ENCODE data around the gene PLA2G4A. TPM values are rescaled to one million over a fixed set of nuclear protein-coding genes. Genes with fewer than 3 reads are reported as not detected.
"Not testable (repeated sequence)": the region's sequence is repeated elsewhere in the genome, so short reads cannot be mapped to it uniquely, and the experiment has no call there.

The PLA2G4A gene
- total RNA-seq, 1 experiment from 2014 or later, result 10.2 TPM

DNA sequence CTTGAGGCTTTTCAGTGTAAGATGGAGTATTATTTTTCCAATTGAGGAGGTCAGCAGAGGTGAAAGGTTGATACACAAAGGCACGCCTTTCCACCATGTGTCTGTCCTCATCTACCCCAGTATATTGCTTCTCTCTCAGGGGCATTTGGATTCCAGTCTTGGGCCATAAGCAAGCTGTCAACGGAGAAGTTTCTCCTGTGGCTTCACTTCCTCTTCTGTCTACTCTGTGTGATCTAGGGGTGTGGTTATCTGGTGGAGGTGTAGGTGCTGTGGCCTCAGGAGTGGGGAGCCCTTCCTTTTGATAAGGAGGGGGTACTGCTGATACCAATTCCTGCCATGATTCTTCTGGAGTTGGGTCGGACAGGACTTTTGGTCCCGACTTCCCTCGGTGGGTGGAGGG, 92.6 kb downstream of the PLA2G4A start:
- not testable (repeated sequence) for DNase-seq (ENCODE audit: low read depth)

DNA sequence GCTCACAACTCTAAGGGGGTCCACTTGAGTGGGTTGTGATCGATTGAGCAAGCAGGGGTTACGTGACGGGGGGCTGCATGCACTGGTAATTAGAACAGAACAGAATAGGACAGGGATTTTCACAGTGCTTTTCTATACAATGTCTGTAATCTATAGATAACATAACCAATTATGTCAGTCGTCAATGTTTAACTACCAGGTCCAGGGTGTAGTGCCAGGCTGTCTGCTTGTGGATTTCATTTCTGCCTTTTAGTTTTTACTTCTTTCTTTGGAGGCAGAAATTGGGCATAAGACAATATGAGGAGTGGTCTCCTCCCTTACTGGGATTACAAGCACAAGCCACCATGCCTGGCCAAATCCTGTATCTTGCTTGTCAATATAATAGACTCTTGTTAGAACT, 94.1 kb downstream of the PLA2G4A start:
- DNase-seq (ENCODE audit: low read depth), result not testable (repeated sequence)

GRCh38 chr1:186923486-186923885, 94.7 kb downstream of the PLA2G4A start:
- DNase-seq (ENCODE audit: low read depth), result no peak

DNA sequence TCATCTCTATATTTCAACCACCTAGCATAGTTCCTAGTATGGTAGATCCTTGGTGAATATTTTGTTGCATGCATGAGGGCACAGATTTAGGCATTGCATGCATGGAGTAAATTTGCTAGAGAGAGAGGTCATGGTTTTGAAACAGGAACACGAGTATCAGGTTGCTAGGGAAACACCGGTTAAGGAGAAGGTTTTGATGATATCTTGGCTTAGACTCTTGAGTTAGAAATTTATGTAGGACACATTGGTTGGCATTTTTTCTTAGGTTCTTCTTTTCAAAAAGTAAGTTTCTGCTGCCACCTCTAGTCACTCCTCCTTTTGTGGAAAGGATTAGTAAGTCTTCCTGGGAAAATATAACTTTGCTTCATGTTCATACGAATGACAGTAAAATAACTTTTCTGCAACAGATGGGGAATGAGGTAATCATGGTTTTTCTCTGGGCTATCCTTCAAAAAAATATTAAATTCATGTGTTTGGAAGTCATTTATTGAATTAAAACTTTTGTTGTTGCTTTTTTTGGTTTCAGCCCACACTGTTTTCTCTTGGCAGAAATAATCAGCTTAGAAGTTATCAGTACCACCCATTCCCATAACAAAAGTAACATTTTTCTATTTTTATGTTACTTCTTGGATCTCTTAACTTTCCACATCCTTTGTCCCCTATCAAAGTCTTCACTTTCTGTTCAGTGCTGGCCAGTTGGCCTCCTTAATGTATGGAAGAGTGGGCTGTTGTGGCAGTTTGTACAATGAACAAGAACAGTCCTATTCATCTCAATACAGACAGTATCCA, 97.3 kb downstream of the PLA2G4A start:
- DNase-seq (ENCODE audit: low read depth), result peak; percentile 61

DNA sequence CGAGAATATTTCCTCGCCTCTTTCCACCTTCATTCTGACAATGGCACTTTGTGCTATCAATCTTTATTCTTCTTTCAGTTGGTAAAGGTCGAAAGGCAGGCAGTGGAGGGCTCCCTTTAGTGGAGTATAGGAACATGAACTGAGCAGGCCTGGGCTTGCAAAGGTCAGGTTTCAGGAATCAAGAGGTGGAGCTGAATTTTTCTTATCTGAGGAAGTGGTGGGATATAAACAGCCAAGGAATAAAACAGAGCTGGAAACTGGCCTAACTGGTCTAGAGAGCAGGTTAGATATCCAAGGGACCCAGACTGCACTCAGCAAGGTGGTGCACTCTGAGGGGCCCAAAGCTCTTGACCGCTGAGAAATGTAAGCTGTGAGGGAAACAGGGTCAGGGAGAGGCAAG, 99.1 kb downstream of the PLA2G4A start:
- no peak for DNase-seq (ENCODE audit: low read depth)

DNA sequence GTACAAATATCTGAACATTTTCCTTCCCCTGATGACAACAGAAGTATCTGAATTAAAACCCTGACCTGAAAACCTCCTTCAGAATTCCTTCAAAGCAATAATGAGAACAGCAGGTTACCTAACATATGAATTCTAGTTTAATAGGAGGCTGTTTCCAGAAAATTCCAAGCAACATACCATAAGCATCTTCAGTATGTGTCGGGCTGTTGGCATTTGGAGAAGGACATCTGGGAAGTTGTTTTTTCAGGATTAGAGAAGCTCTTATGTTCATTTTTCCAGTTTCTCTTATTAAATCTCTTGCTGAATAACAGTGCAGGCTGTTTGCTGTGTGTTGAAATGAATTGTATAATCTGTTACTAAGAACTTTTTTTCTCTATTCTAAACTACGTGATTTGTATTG, 101.5 kb downstream of the PLA2G4A start:
- DNase-seq (ENCODE audit: low read depth), result no peak

GRCh38 chr1:186937016-186937670, 108.4 kb downstream of the PLA2G4A start:
- no peak for DNase-seq (ENCODE audit: low read depth)

DNA sequence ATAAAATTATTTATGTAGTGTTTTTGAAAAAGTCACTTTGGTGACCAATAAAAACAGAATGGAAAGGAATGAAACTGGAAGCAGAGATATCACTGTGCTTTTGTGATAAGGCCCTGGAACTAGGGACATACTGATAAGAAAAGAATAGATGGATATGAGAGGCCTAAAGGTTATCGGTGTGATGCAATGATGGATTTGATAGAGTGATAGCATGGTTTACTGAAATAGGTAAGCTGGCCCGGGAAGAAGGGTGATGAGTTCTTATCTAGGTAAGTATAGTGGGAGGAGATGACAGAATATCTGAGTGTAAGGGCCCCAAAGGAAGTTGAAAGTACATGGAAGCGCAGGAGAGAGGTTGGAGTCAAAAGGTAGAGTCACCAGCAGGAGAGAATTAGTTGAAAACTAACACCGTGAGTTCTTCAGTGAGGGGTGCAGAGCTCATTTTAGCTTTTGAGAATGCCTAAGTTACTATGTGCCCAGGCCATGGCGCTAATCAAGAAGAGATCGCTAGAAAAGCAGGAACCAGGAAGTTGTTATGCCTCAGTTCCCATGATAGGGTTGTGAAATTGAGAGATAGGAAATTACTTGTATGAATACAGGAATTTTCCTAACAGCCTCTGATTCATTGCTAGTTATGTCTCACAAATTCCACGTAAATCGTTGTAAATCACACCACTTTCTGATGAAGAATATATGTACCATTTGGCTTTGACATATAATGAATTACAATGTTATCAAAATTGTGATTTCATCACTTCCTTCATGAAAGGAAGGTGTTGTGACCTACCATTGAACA, 115.3 kb downstream of the PLA2G4A start:
- no peak for DNase-seq (ENCODE audit: low read depth)

GRCh38 chr1:186945146-186945545, 116.4 kb downstream of the PLA2G4A start:
- DNase-seq (ENCODE audit: low read depth), result no peak

DNA sequence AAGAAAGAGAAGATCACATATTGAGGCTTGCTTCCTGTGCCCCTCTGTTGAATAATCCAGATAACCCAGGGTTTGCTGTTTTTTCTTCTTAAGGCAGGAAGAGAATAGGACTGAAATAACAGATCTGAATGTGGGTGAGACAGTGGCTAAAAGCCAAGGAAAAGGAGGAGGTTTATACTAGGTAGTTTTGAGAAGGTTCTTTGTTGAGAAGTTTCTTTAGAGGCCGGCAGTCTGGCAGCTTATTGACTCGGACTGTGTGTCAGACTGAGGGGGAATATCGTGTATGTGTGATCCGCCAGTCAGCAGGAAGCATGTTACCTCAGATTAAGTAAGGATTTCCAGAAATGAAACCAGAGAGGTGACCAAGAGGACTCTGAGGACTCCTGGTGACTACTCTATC, 119.8 kb downstream of the PLA2G4A start:
- DNase-seq (ENCODE audit: low read depth), result peak; percentile 40

GRCh38 chr1:186949173-186949572, 120.4 kb downstream of the PLA2G4A start:
- no peak for DNase-seq (ENCODE audit: low read depth)

DNA sequence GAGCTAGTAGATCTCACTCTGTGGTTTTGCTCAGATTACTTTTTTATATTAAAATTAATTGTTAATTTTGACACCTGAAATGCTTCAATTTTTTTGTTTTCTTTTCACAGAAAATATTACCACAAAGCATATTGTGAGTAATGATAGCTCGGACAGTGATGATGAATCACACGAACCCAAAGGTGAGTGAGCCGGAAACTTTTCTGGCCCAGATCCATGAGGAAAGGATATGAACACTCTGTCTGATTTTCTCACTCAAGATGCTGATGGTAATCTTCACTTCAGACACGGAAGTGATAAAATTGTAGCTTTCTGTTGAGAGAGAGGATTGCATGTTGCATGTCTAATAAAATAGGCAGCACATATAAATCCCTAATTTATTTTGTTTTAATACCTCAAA, 121.8 kb downstream of the PLA2G4A start:
- peak; percentile 85 for DNase-seq (ENCODE audit: low read depth)

GRCh38 chr1:186953876-186954275, 125.1 kb downstream of the PLA2G4A start:
- DNase-seq (ENCODE audit: low read depth), result no peak

DNA sequence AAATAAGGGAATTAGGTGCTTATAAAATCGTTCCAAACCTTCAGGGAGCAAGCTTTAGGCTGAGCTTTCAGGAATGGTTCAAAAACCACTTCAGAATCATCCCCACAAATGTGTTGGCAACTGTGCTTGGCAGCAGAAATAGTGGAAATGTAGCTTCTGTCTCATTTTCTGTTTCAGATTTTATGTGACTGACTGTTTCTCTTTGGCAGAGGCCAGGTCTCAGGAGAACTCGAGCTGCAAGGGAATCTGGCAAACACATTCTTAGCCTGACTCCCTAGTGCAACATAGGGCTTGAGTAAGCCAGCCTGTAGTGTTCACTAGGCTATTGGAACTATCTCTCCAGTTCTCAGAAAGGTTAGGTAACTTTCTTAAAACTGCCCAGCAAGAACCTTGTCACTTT, 128.6 kb downstream of the PLA2G4A start:
- no peak for DNase-seq (ENCODE audit: low read depth)

DNA sequence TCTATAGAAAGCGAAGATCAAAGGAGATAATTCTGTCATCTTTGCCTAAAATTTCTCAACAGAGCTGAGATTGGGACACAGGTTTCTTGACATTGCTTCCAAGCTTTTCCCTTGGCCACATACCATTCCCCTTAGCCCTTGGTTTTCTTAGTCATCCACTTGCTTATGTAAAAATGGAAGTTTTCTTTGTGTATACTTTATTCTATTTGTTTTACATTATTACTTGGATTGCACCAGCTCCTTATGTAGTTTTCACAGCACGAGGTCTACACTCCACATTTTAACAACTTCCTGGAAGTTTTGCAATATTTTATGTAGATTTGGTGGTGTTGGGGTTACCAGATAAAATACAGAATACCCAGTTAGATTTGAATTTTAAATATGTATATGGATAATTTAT, 129.8 kb downstream of the PLA2G4A start:
- DNase-seq (ENCODE audit: low read depth), result peak; percentile 34

GRCh38 chr1:186960861-186961260, 132.1 kb downstream of the PLA2G4A start:
- DNase-seq (ENCODE audit: low read depth), result no peak

GRCh38 chr1:186965847-186966246, 137.1 kb downstream of the PLA2G4A start:
- DNase-seq (ENCODE audit: low read depth), result no peak

DNA sequence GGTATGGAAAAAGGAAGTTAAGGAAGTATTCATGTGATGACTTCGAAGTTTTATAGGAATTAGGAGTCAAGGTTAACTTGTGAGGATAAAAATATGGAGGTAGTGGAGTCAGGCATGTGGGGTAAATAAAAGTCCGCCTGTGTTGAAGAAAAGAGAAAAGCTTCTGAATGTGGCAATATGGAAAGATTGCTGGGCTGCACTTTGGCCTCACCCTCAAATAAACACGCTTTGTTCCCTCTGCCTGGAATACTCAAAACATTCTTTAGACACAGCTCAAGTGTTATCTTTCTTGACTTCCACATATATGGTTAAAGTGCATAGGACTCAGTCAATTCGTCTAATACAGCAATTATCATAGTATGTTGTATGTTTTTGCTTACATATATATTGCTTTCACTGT, 137.7 kb downstream of the PLA2G4A start:
- no peak for DNase-seq (ENCODE audit: low read depth)

- peak; percentile 60 for DNase-seq (ENCODE audit: low read depth)
Observed at GRCh38 chr1:186967656-186968394, 139.1 kb downstream of the PLA2G4A start.

DNA sequence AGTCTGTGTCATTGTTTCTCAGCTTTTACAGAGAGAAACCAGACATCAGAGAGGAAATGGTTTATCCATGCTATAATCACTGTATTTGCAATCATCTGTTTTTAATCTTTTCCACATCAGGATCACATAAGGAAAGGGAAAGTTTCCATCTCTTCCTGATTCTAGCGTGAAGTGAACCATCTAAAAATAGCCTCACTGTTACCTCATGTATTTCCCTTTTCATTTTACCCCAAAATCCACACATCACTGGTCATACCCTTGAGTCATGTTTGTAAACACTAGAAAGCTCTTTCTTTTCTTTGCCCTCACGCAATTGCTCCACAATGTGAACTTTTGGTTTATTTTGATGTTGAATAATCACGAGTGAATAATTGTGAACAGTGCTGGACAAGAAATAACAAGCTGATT, 146.0 kb downstream of the PLA2G4A start:
- peak; percentile 80 for DNase-seq (ENCODE audit: low read depth)

- no peak for DNase-seq (ENCODE audit: low read depth)
Observed at GRCh38 chr1:186975220-186975619, 146.5 kb downstream of the PLA2G4A start.

DNA sequence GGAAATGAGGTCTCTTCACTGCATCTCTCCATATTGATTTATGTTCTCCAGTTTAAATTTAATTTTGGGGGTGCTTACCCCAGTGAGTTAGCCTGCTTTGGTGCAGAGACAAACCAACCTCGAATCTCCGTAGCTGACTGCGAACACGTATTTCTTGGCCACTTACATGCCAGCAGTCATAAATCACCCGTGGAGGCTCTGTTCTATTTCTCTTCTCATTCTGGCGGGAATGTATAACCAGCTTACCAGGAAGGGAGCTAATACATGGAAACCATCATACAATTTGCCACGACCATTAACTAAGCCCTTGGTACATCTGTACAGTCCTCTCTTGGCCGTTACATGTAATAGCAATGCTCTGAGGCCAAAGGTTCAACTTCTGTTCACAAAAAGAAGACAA, 148.0 kb downstream of the PLA2G4A start:
- no peak for DNase-seq (ENCODE audit: low read depth)
